ENCODE measurements around the gene KLHL17.
A peak's percentile ranks its signal among the peaks of the same experiment; 100 is the strongest.
"Not testable (repeated sequence)": the region's sequence is repeated elsewhere in the genome, so short reads cannot be mapped to it uniquely, and the experiment has no call there.

The KLHL17 gene

DNA sequence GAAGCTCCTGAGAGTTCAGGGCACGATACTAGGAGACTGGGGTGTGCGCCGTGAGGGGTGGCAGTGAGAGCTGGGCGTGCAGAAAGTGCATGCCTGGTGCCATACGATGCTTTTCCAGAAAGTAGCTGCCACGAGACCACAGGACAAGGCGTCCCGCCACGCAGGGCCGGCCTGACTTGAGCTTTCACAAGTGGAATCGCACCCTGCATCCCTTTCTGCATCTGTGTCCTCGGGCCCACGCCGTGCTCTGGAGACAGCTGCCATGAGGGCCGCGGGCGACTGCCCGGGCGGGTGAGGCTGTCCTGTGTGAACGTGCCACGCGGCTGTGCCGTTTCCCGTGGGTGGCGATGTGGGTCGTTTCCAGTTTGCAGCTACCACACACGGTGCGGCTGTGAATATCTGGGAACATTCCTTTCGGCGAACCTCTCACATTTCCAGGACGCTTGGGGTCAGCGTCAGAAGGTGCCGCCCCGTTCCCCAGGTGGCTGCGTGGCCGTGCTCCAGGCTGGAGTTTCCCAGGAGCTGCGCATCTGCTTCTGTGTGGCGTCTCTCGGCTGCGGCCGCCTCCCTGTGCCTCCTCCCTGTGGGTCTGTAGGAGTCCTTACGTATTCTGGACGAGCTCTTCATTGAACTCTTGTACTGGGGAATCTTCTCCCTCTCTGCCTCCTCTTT, 22.5 kb downstream of the KLHL17 start:
- no peak for DNase-seq

GRCh38 chr1:983798-984475, 23.6 kb downstream of the KLHL17 start:
- DNase-seq: no peak

GRCh38 chr1:984476-984814, 24.1 kb downstream of the KLHL17 start:
- no peak for DNase-seq

DNA sequence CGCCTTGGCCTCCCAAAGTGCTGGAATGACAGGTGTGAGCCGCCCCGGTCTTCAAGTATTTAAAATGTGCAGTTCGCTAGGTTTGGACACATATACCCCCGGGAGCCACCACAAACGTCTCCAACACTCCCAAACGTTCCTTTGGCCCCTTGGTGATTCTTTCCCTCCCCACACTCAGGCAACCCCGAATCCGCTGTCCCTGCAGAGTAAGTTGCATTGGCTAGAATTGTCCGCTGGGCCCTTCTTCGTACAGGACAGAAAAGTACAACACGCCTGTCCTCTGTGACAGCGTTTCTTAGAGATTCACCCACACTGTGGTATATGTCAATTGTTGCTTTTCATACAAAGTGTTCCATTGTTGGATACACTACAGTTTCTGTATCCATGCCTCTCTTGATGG, 24.7 kb downstream of the KLHL17 start:
- DNase-seq: no peak

GRCh38 chr1:988061-988460, 27.7 kb downstream of the KLHL17 start:
- DNase-seq: not testable (repeated sequence)

- DNase-seq: not testable (repeated sequence)
Observed at GRCh38 chr1:991275-991674, 30.9 kb downstream of the KLHL17 start.

DNA sequence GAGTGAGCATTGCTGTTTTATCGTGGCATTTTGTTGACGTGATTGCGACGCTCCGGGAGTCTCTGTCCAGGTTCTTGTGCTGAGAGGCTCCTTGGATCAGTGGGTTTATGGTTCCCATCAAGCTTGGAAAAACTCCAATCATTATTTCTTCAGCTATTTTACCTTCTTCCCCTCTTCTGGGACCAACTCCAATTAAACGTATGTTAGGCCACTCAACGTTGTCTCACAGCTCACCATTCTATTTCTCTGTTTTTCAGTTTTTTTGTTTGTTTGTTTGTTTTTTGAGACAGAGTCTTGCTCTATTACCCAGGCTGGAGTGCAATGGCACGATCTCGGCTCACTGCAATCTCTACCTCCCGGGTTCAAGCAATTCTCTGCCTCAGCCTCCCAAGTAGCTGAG, 31.5 kb downstream of the KLHL17 start:
- DNase-seq: no peak

DNA sequence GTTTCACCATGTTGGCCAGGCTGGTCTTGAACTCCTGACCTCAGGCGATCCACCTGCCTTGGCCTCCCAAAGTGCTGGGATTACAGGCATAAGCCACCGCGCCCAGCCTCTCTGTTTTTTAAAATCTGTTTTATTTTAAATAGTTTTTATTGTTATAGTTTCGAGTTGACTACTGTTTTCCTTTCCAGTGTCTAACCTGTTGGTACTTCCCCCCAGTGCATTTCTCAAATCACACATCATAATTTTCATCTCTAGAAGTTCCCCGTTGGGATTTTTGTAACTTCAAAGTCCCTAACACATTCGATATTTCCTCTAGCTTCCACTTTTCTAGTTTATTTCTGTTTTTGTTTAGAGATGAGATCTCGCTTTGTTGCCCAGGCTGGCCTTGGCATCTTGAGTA, 32.0 kb downstream of the KLHL17 start:
- DNase-seq: no peak

DNA sequence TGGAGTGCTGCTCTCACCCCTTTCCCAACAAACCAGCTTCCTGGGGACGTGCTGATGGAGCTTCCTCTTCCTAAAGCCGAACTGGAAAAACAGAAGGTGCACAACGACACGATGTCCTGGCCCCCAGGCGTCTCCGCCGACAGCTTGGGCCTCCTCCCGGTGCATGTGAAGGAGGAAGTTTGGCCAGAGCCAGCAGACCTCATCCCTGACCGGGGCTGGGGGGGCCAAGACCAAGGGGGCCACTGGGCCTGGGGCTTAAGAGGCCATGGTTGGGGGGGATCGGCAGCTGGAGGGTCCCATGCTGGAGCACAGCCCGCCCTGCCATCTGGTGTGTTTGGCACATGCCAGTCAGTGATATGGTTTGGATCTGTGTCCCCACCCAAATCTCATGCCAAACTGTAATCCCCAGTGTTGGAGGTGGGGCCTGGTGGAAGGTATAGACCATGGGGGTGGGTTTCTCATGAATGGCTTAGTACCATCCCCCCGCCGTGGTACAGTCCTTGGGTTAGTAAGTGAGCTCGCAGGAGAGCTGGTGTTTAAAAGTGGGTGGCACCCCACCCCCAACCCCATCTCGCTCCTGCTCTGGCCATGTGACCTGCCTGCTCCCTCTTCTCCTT, 33.1 kb downstream of the KLHL17 start:
- DNase-seq: no peak

GRCh38 chr1:994546-994945, 34.2 kb downstream of the KLHL17 start:
- DNase-seq: not testable (repeated sequence)

DNA sequence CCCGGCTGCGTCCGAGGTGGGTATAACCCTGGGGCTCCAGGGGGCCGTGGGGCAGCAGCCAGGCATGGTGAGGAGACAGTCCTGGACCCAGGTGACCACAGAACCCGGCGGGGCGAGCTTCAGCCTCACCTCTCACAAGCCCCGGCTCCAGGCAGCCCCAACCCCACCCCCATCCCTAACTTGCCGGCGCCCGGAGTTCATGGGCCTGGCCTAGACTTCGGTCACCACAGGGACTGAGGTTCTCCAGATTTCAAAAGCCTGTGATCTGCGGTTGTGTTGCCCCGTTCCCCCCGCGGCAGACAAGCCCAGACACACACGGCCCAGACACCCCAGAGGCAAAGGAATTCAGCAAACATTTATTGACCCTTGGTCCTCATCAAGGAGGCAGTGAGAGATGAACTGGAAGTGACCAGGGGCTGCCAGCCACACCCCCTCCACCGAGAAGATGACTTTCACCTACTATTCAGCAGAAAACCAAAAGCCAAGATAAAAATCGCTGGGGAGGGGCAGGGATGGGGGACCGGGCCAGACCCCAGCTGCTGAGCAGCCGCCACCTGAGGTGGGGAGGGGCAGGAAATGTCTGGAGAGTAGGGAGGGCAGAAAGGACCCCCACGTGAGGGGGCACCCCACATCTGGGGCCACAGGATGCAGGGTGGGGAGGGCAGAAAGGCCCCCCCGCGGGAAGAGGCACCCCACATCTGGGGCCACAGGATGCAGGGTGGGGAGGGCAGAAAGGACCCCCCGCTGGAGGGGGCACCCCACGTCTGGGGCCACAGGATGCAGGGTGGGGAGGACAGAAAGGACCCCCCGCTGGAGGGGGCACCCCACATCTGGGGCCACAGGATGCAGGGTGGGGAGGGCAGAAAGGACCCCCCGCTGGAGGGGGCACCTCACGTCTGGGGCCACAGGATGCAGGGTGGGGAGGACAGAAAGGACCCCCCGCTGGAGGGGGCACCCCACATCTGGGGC, 35.6 kb downstream of the KLHL17 start:
- no peak for DNase-seq

- no peak for DNase-seq
Observed at GRCh38 chr1:996851-997712, 36.7 kb downstream of the KLHL17 start.

- no peak for DNase-seq
Observed at GRCh38 chr1:997713-997992, 37.3 kb downstream of the KLHL17 start.

GRCh38 chr1:997993-998744, 37.8 kb downstream of the KLHL17 start:
- no peak for DNase-seq

GRCh38 chr1:998745-998994, 38.3 kb downstream of the KLHL17 start:
- no peak for DNase-seq

GRCh38 chr1:998995-999724, 38.8 kb downstream of the KLHL17 start:
- no peak for DNase-seq

GRCh38 chr1:999725-1000356, 39.5 kb downstream of the KLHL17 start, which contains the start of gene HES4:
Gene HES4 (minus strand): TSS chr1:1000097. CDS start chr1:999973, 124 bp downstream.
- DNase-seq: peak; percentile 22

- DNase-seq: peak; percentile 17
Observed at GRCh38 chr1:1000357-1001056, 40.1 kb downstream of the KLHL17 start.

- no peak for DNase-seq
Observed at GRCh38 chr1:1001057-1001783, 40.8 kb downstream of the KLHL17 start.
